Activated CD4-positive, alpha-beta T cell treated with anti-CD3 and anti-CD28 coated beads, Interleukin-2, Interleukin-4, amounts not matched to agents 100 ng/mL and 50 ng/mL, durations not matched to agents 16 hours and 8 hours (primary cell): Measurements from ENCODE around the gene ATP13A4.

Experiments used
- DNase-seq: peaks from one replicate; pipeline ENCODE4 v3.0.0-alpha.2; 2020; ENCODE audit warnings: low spot score

Gene ATP13A4

GRCh38 chr3:193554811-193555210, at the start of gene ATP13A4:
Gene ATP13A4, minus strand, starts transcription at chr3:193554895. Its CDS starts 96 bp downstream, at chr3:193554799.
- no peak for DNase-seq

- DNase-seq = no peak
Observed at GRCh38 chr3:193599393-193599792, 44.7 kb upstream of the ATP13A4 start.

GRCh38 chr3:193598202-193598601, 43.5 kb upstream of the ATP13A4 start:
- DNase-seq = no peak

GRCh38 chr3:193595939-193596487, 41.3 kb upstream of the ATP13A4 start:
- no peak for DNase-seq

GRCh38 chr3:193594946-193595689, 40.4 kb upstream of the ATP13A4 start:
- no peak for DNase-seq

GRCh38 chr3:193593668-193594030, 39.0 kb upstream of the ATP13A4 start:
- DNase-seq = peak; percentile 57

- peak; percentile 96 for DNase-seq
Observed at GRCh38 chr3:193592841-193593667, 38.4 kb upstream of the ATP13A4 start, which contains the start of gene OPA1. Gene OPA1, plus strand, starts transcription at chr3:193593208. Its CDS starts 170 bp downstream, at chr3:193593378.

- no peak for DNase-seq
Observed at GRCh38 chr3:193590088-193590856, 35.6 kb upstream of the ATP13A4 start.

GRCh38 chr3:193589616-193590015, 34.9 kb upstream of the ATP13A4 start:
- no peak for DNase-seq

- DNase-seq = no peak
Observed at GRCh38 chr3:193589129-193589528, 34.4 kb upstream of the ATP13A4 start.

- no peak for DNase-seq
Observed at GRCh38 chr3:193586526-193586925, 31.8 kb upstream of the ATP13A4 start.

GRCh38 chr3:193585530-193585929, 30.8 kb upstream of the ATP13A4 start:
- DNase-seq = no peak

GRCh38 chr3:193574488-193575070, 19.9 kb upstream of the ATP13A4 start:
- no peak for DNase-seq

GRCh38 chr3:193573403-193574191, 18.9 kb upstream of the ATP13A4 start:
- no peak for DNase-seq

- peak; percentile 64 for DNase-seq
Observed at GRCh38 chr3:193572426-193572908, 17.8 kb upstream of the ATP13A4 start.

- no peak for DNase-seq
Observed at GRCh38 chr3:193569119-193569518, 14.4 kb upstream of the ATP13A4 start.

GRCh38 chr3:193564012-193564411, 9.3 kb upstream of the ATP13A4 start:
- no peak for DNase-seq

GRCh38 chr3:193563426-193563825, 8.7 kb upstream of the ATP13A4 start:
- DNase-seq = no peak

GRCh38 chr3:193560870-193561269, 6.2 kb upstream of the ATP13A4 start:
- DNase-seq = no peak

GRCh38 chr3:193560091-193560490, 5.4 kb upstream of the ATP13A4 start:
- no peak for DNase-seq

GRCh38 chr3:193559100-193559499, 4.4 kb upstream of the ATP13A4 start:
- DNase-seq = peak; percentile 6
